IMR-90 (cell line): ENCODE data around the gene PARD6G.

Source experiments
- BHLHE40 ChIP-seq: fragments of 150-350 bp; IDR thresholded peaks from 2 replicates; pipeline ENCODE4 v1.6.1; 2016; ENCODE audit warnings: mild to moderate bottlenecking, low read depth, low read length
- CEBPB ChIP-seq: IDR thresholded peaks from 2 replicates; pipeline ENCODE4 v1.6.1; 2012; ENCODE audit warnings: low read depth, low read length, improper control_type of control experiment
- CTCF ChIP-seq: conservative IDR thresholded peaks from 2 replicates; pipeline ENCODE4 v1.5.1; 2012; ENCODE audit warnings: mild to moderate bottlenecking, low read depth, low read length, improper control_type of control experiment
- ELK1 ChIP-seq: fragments of 150-350 bp; IDR thresholded peaks from 2 replicates; pipeline ENCODE4 v1.6.1; 2016; ENCODE audit warnings: low read depth, mild to moderate bottlenecking, low read length, moderate library complexity, borderline replicate concordance
- FOS ChIP-seq: fragments of 150-350 bp; IDR thresholded peaks from 2 replicates; pipeline ENCODE4 v1.6.1; 2016; ENCODE audit warnings: low read depth, low read length
- MAFK ChIP-seq: IDR thresholded peaks from 2 replicates; pipeline ENCODE4 v1.6.1; 2012; ENCODE audit warnings: low read depth, low read length, improper control_type of control experiment
- MAZ ChIP-seq: IDR thresholded peaks from 2 replicates; pipeline ENCODE4 v1.6.1; 2012; ENCODE audit warnings: low read depth, mild to moderate bottlenecking, low read length, improper control_type of control experiment, moderate library complexity, borderline replicate concordance
- MXI1 ChIP-seq: IDR thresholded peaks from 2 replicates; pipeline ENCODE4 v1.6.1; 2012; ENCODE audit warnings: low read depth, mild to moderate bottlenecking, low read length, moderate library complexity, borderline replicate concordance
- POLR2A ChIP-seq: IDR thresholded peaks from 2 replicates; pipeline ENCODE4 v1.6.1; 2012; ENCODE audit warnings: mild to moderate bottlenecking, low read depth, low read length
- RAD21 ChIP-seq: IDR thresholded peaks from 2 replicates; pipeline ENCODE4 v1.6.1; 2012; ENCODE audit warnings: low read length, improper control_type of control experiment
- RCOR1 ChIP-seq: IDR thresholded peaks from 2 replicates; pipeline ENCODE4 v1.6.1; 2012; ENCODE audit warnings: mild to moderate bottlenecking, low read length, improper control_type of control experiment; ENCODE audit not compliant: insufficient replicate concordance
- RFX5 ChIP-seq: IDR thresholded peaks from 2 replicates; pipeline ENCODE4 v1.8.0; 2012; ENCODE audit warnings: low read depth, mild to moderate bottlenecking, low read length, moderate library complexity
- SMC3 ChIP-seq: fragments of 150-350 bp; IDR thresholded peaks from 2 replicates; pipeline ENCODE4 v1.6.1; 2016; ENCODE audit warnings: low read depth, mild to moderate bottlenecking, antibody characterized with exemption, low read length, moderate library complexity
- USF2 ChIP-seq: fragments of 150-350 bp; IDR thresholded peaks from 2 replicates; pipeline ENCODE4 v1.6.1; 2017; ENCODE audit warnings: mild to moderate bottlenecking, antibody characterized with exemption, low read length, low read depth

- TF ChIP-seq CTCF (no peak), SMC3 (no peak), MAFK (no peak), RAD21 (no peak), CEBPB (no peak), BHLHE40 (no peak), POLR2A (no peak), FOS (no peak), USF2 (no peak), RFX5 (no peak), MXI1 (no peak), MAZ (no peak), RCOR1 (no peak), ELK1 (no peak)
Observed at GRCh38 chr18:80188643-80189530, 58.4 kb downstream of the PARD6G start.
